Measurements from ENCODE around the gene CCDC134. TPM values are rescaled to one million over a fixed set of nuclear protein-coding genes. Genes with fewer than 3 reads are reported as not detected.

CCDC134 gene
- total and polyA plus RNA-seq, 2 of the 8 experiments (the other 6 are each of a cell fraction or from before 2014, with no cell fraction given), result 7.7 to 20.0 TPM

GRCh38 chr22:41825376-41825775 is 24.9 kb downstream of the CCDC134 start (continued):
- TF ChIP-seq CHD7 (IDR thresholded peaks at IDR 0.05; ENCODE audit: insufficient replicate concordance, low read length), result no peak
- no peak for TF ChIP-seq KDM1A (IDR thresholded peaks at IDR 0.05; ENCODE audit: borderline replicate concordance, low read length)
- TF ChIP-seq TEAD4 (IDR thresholded peaks at IDR 0.05; ENCODE audit: low read depth, low read length), result no peak
- TF ChIP-seq BACH1 (IDR thresholded peaks at IDR 0.05; ENCODE audit: low read length), result no peak
- TF ChIP-seq CBX5 (IDR thresholded peaks at IDR 0.05; ENCODE audit: low read depth, low read length), result no peak
- TF ChIP-seq SRF (IDR thresholded peaks at IDR 0.05; ENCODE audit: low read depth, low read length), result no peak

All from H1 (cell line).